Activated T-helper 9 cell treated with anti-CD3 and anti-CD28 coated beads, Interleukin-2, amount 50 U/mL, for 16 hours (primary cell): Measurements from ENCODE around the gene ZNF277.
A peak's percentile ranks its signal among the peaks of the same experiment; 100 is the strongest.

Experiments used
- DNase-seq: peaks from one replicate; pipeline ENCODE4 v3.0.0-alpha.2; 2020; ENCODE audit warnings: low read depth

The ZNF277 gene

GRCh38 chr7:112206238-112206990 is at the start of gene ZNF277, which contains the start of gene DOCK4:
TSS of gene ZNF277 (plus strand) at chr7:112206695. CDS start at chr7:112206717, 22 bp downstream.
TSS of gene DOCK4 (minus strand) at chr7:112206399. CDS start at chr7:112206138, 261 bp downstream.
- DNase-seq = peak; percentile 99

GRCh38 chr7:112157072-112157471 is 49.4 kb upstream of the ZNF277 start:
- no peak for DNase-seq

GRCh38 chr7:112159351-112159750 is 47.1 kb upstream of the ZNF277 start:
- DNase-seq = no peak

- no peak for DNase-seq
Observed at GRCh38 chr7:112160130-112160770, 46.2 kb upstream of the ZNF277 start.

- DNase-seq = no peak
Observed at GRCh38 chr7:112160771-112161150, 45.7 kb upstream of the ZNF277 start.

- DNase-seq = no peak
Observed at GRCh38 chr7:112161253-112162141, 45.0 kb upstream of the ZNF277 start.

GRCh38 chr7:112162142-112162766 is 44.2 kb upstream of the ZNF277 start:
- DNase-seq = no peak

GRCh38 chr7:112162784-112163506 is 43.5 kb upstream of the ZNF277 start:
- DNase-seq = no peak

- DNase-seq = no peak
Observed at GRCh38 chr7:112167147-112167546, 39.3 kb upstream of the ZNF277 start.

GRCh38 chr7:112168915-112169314 is 37.6 kb upstream of the ZNF277 start:
- DNase-seq = no peak

GRCh38 chr7:112171673-112172072 is 34.8 kb upstream of the ZNF277 start:
- DNase-seq = no peak

- no peak for DNase-seq
Observed at GRCh38 chr7:112172870-112173567, 33.5 kb upstream of the ZNF277 start.

- no peak for DNase-seq
Observed at GRCh38 chr7:112173568-112173905, 33.0 kb upstream of the ZNF277 start.

- DNase-seq = no peak
Observed at GRCh38 chr7:112174192-112174591, 32.3 kb upstream of the ZNF277 start.

GRCh38 chr7:112176241-112176640 is 30.3 kb upstream of the ZNF277 start:
- no peak for DNase-seq

GRCh38 chr7:112176693-112177415 is 29.6 kb upstream of the ZNF277 start:
- DNase-seq = no peak

GRCh38 chr7:112180223-112180622 is 26.3 kb upstream of the ZNF277 start:
- DNase-seq = no peak

- no peak for DNase-seq
Observed at GRCh38 chr7:112182749-112183148, 23.7 kb upstream of the ZNF277 start.

- no peak for DNase-seq
Observed at GRCh38 chr7:112183266-112183665, 23.2 kb upstream of the ZNF277 start.

GRCh38 chr7:112184455-112184854 is 22.0 kb upstream of the ZNF277 start:
- no peak for DNase-seq
